IMR-90 (cell line): ENCODE measurements around the gene PDE11A. TPM values are rescaled to one million over a fixed set of nuclear protein-coding genes. Genes with fewer than 3 reads are reported as not detected.

Source experiments
- ATAC-seq: fragments of 200-7000 bp; cut with Tn5 transposase; 2 replicates; pipeline ENCODE4 v1.9.1; 2020; ENCODE audit warnings: low read depth, mild to moderate bottlenecking, moderate library complexity
- BruUV-seq: library from RNA; stranded (reverse); fragments of 400-500 nt; replicated peaks from 2 replicates; lab custom pipeline; 2021; lab: Mats Ljungman, UMichigan
- CTCF ChIA-PET: fragments of 300-600 bp; formaldehyde crosslinking; extraction: SDS; loops from one replicate; lab custom pipeline; 2021; ENCODE audit warnings: antibody characterized with exemption; lab: Yijun Ruan, JAX
- POLR2A ChIA-PET: fragments of 300-600 bp; sonication (Branson Sonifier 250); formaldehyde crosslinking; loops from one replicate; lab custom pipeline; 2022; ENCODE audit warnings: antibody characterized with exemption; ENCODE audit not compliant: unreplicated experiment; lab: Charles Lee
- DNase-seq: peaks from one replicate; pipeline ENCODE4 v3.0.0; 2013
- H2AFZ ChIP-seq: replicated peaks from 2 replicates; pipeline ENCODE3; 2013; ENCODE audit warnings: low read length, mild to moderate bottlenecking; ENCODE audit not compliant: poor library complexity
- H2AK5ac ChIP-seq: 2 replicates; pipeline ENCODE4 v1.6.1; 2013; ENCODE audit warnings: low read depth, low read length, inconsistent platforms
- H2AK9ac ChIP-seq: replicated peaks from 2 replicates; pipeline ENCODE3; 2013; ENCODE audit warnings: mild to moderate bottlenecking, low read depth, low read length, moderate library complexity; ENCODE audit not compliant: poor library complexity
- H2BK120ac ChIP-seq: 2 replicates; pipeline ENCODE4 v1.6.1; 2013; ENCODE audit warnings: low read depth, low read length, inconsistent platforms
- H2BK15ac ChIP-seq: 3 replicates; pipeline ENCODE4 v1.6.1; 2013; ENCODE audit warnings: low read depth, low read length, inconsistent platforms
- H2BK20ac ChIP-seq: 2 replicates; pipeline ENCODE4 v1.6.1; 2013; ENCODE audit warnings: low read depth, mild to moderate bottlenecking, inconsistent platforms, low read length, moderate library complexity
- H2BK5ac ChIP-seq: 2 replicates; pipeline ENCODE4 v1.6.1; 2013; ENCODE audit warnings: mild to moderate bottlenecking, low read depth, low read length, inconsistent platforms; ENCODE audit not compliant: poor library complexity, severe bottlenecking
- H3K14ac ChIP-seq: replicated peaks from 2 replicates; pipeline ENCODE4 v1.6.1; 2013; ENCODE audit warnings: low read depth, low read length, inconsistent platforms
- H3K18ac ChIP-seq: 2 replicates; pipeline ENCODE4 v1.6.1; 2013; ENCODE audit warnings: low read depth, low read length, control low read depth
- H3K23ac ChIP-seq: 2 replicates; pipeline ENCODE4 v1.6.1; 2013; ENCODE audit warnings: low read depth, low read length, inconsistent platforms
- H3K27ac ChIP-seq: 2 replicates; pipeline ENCODE4 v1.5.1; 2013; ENCODE audit warnings: mild to moderate bottlenecking, control low read depth, low read length; ENCODE audit not compliant: insufficient read depth
- H3K27me3 ChIP-seq: 2 replicates; pipeline ENCODE4 v1.6.1; 2013; ENCODE audit warnings: low read length; ENCODE audit not compliant: control insufficient read depth, insufficient read depth
- H3K36me3 ChIP-seq: 2 replicates; pipeline ENCODE4 v1.6.1; 2013; ENCODE audit warnings: low read length, mixed read lengths; ENCODE audit not compliant: control insufficient read depth, insufficient read depth
- H3K4ac ChIP-seq: 2 replicates; pipeline ENCODE4 v1.6.1; 2013; ENCODE audit warnings: low read depth, low read length, inconsistent platforms
- H3K4me1 ChIP-seq: 2 replicates; pipeline ENCODE4 v1.6.1; 2013; ENCODE audit warnings: low read length, mixed read lengths; ENCODE audit not compliant: control insufficient read depth, insufficient read depth
- H3K4me2 ChIP-seq: 2 replicates; pipeline ENCODE4 v1.6.1; 2013; ENCODE audit warnings: low read depth, mild to moderate bottlenecking, control low read depth, low read length, moderate library complexity
- H3K4me3 ChIP-seq: 2 replicates; pipeline ENCODE4 v1.5.1; 2013; ENCODE audit warnings: low read depth, mild to moderate bottlenecking, control low read depth, low read length, moderate library complexity; ENCODE audit not compliant: insufficient read depth
- H3K56ac ChIP-seq: 2 replicates; pipeline ENCODE4 v1.6.1; 2013; ENCODE audit warnings: low read length, inconsistent platforms; ENCODE audit not compliant: insufficient read depth; ENCODE audit errors: extremely low read depth
- H3K79me1 ChIP-seq, 2 experiments: 2 replicates each; pipeline ENCODE4 v1.6.1; 2013; ENCODE audit warnings: low read length in 2 of 2, inconsistent platforms in 1 of 2, low read depth in 1 of 2
- H3K9ac ChIP-seq: 2 replicates; pipeline ENCODE4 v1.6.1; 2013; ENCODE audit warnings: low read depth, low read length, control low read depth
- H3K9me1 ChIP-seq: 2 replicates; pipeline ENCODE4 v1.6.1; 2013; ENCODE audit warnings: low read length, inconsistent platforms; ENCODE audit not compliant: insufficient read depth
- H3K9me3 ChIP-seq: 2 replicates; pipeline ENCODE4 v1.6.1; 2013; ENCODE audit warnings: low read length; ENCODE audit not compliant: control insufficient read depth, insufficient read depth
- H4K20me1 ChIP-seq: 2 replicates; pipeline ENCODE4 v1.6.1; 2013; ENCODE audit warnings: low read length, inconsistent platforms; ENCODE audit not compliant: insufficient read depth
- H4K5ac ChIP-seq: 2 replicates; pipeline ENCODE4 v1.6.1; 2013; ENCODE audit warnings: mild to moderate bottlenecking, low read depth, low read length, control low read depth
- H4K8ac ChIP-seq, 2 experiments: 2 replicates each; pipeline ENCODE4 v1.6.1; 2013; ENCODE audit warnings: low read depth in 2 of 2, low read length in 2 of 2, control low read depth in 1 of 2, inconsistent platforms in 1 of 2
- H4K91ac ChIP-seq: 2 replicates; pipeline ENCODE4 v1.6.1; 2013; ENCODE audit warnings: low read depth, low read length, inconsistent platforms; ENCODE audit not compliant: insufficient read depth
- BHLHE40 ChIP-seq: fragments of 150-350 bp; IDR thresholded peaks from 2 replicates; pipeline ENCODE4 v1.6.1; 2016; ENCODE audit warnings: mild to moderate bottlenecking, low read depth, low read length
- CEBPB ChIP-seq: IDR thresholded peaks from 2 replicates; pipeline ENCODE4 v1.6.1; 2012; ENCODE audit warnings: low read depth, low read length, improper control_type of control experiment
- FOS ChIP-seq: fragments of 150-350 bp; IDR thresholded peaks from 2 replicates; pipeline ENCODE4 v1.6.1; 2016; ENCODE audit warnings: low read depth, low read length
- MAFK ChIP-seq: IDR thresholded peaks from 2 replicates; pipeline ENCODE4 v1.6.1; 2012; ENCODE audit warnings: low read depth, low read length, improper control_type of control experiment
- MXI1 ChIP-seq: IDR thresholded peaks from 2 replicates; pipeline ENCODE4 v1.6.1; 2012; ENCODE audit warnings: low read depth, mild to moderate bottlenecking, low read length, moderate library complexity, borderline replicate concordance
- NFE2L2 ChIP-seq: fragments of 150-350 bp; IDR thresholded peaks from 2 replicates; pipeline ENCODE4 v1.6.1; 2016; ENCODE audit warnings: low read depth, mild to moderate bottlenecking, low read length
- POLR2A ChIP-seq: IDR thresholded peaks from 2 replicates; pipeline ENCODE4 v1.6.1; 2012; ENCODE audit warnings: mild to moderate bottlenecking, low read depth, low read length
- RAD21 ChIP-seq: IDR thresholded peaks from 2 replicates; pipeline ENCODE4 v1.6.1; 2012; ENCODE audit warnings: low read length, improper control_type of control experiment
- RCOR1 ChIP-seq: IDR thresholded peaks from 2 replicates; pipeline ENCODE4 v1.6.1; 2012; ENCODE audit warnings: mild to moderate bottlenecking, low read length, improper control_type of control experiment; ENCODE audit not compliant: insufficient replicate concordance
- RFX5 ChIP-seq: IDR thresholded peaks from 2 replicates; pipeline ENCODE4 v1.8.0; 2012; ENCODE audit warnings: low read depth, mild to moderate bottlenecking, low read length, moderate library complexity
- SMC3 ChIP-seq: fragments of 150-350 bp; IDR thresholded peaks from 2 replicates; pipeline ENCODE4 v1.6.1; 2016; ENCODE audit warnings: low read depth, mild to moderate bottlenecking, antibody characterized with exemption, low read length, moderate library complexity
- WGBS, 2 experiments: methylation state at CpG; one replicate each; pipeline versions ENCODE4 v1.1.5 to v1.1.7; 2013; ENCODE audit warnings: missing lambda C conversion rate in 2 of 2; ENCODE audit not compliant: insufficient read length in 1 of 2; ENCODE audit errors: extremely low coverage in 2 of 2; 5-methylcytosine and 5-hydroxymethylcytosine counted together
- dilution Hi-C: fragments of 300-500 bp; cut with HindIII; formaldehyde crosslinking; loops from one replicate; pipeline ENCODE4 v1.14.3; 2018; ENCODE audit warnings: low sequenced_read_pairs; ENCODE audit not compliant: unreplicated experiment
- in situ Hi-C: fragments of 300-500 bp; cut with MboI; formaldehyde crosslinking; loops from 3 replicates; pipeline ENCODE4 v1.14.3; 2019; ENCODE audit warnings: low sequenced_read_pairs, inconsistent platforms, mixed read lengths
- intact Hi-C: fragments of 100-400 bp; cut with micrococcal nuclease; formaldehyde crosslinking; loops from 2 replicates; pipeline ENCODE4 v1.10.0; 2022
- polyA plus RNA-seq, 3 experiments: library from polyadenylated mRNA; depleted of rRNA; stranded (reverse); fragments of >200 nt; gene quantifications; 2 replicates each; pipeline ENCODE4 v1.2.3, GENCODE V29; 2012; ENCODE audit warnings: low replicate concordance in 1 of 3
- total RNA-seq: library from RNA; depleted of rRNA; stranded (reverse); fragments of >200 nt; gene quantifications from 2 replicates; pipeline ENCODE4 v1.2.3, GENCODE V29; 2012
- TF ChIP-seq, protein P1 (sequence below): fragments of 150-350 bp; IDR thresholded peaks from 2 replicates; pipeline ENCODE4 v1.6.1; 2017; ENCODE audit warnings: mild to moderate bottlenecking, antibody characterized with exemption, low read length, low read depth
- TF ChIP-seq, protein P2 (sequence below): fragments of 150-350 bp; IDR thresholded peaks from 2 replicates; pipeline ENCODE4 v1.6.1; 2016; ENCODE audit warnings: low read depth, mild to moderate bottlenecking, low read length, moderate library complexity, borderline replicate concordance
- TF ChIP-seq, protein P3 (sequence below): conservative IDR thresholded peaks from 2 replicates; pipeline ENCODE4 v1.5.1; 2012; ENCODE audit warnings: mild to moderate bottlenecking, low read depth, low read length, improper control_type of control experiment

Gene PDE11A
- total and polyA plus RNA-seq, 2 of the 4 experiments (the other 2 are of a cell fraction) = 0.21 to 0.72 TPM

DNA sequence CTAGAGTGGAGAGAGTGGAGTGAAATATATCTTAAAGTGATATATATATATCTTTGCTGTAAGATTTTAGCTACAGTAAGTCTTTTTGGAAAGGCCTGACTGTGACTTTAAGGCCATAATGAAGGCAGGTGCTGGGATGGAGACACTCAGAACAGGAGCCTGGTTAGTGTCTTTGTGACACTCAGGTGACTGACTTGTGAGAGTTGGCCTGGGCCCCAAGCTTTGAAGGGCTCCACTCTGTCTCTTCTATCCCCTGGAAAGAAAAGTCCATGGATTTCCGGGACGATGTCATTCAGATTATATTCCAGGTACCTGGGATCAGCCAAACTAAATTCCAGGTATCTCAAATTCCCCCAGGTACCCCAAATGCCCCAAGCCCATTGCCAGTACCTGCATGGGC, 276.6 kb downstream of the PDE11A start:
- H3K4ac ChIP-seq = no peak overlapping the region
- H4K91ac ChIP-seq = no peak overlapping the region
- CTCF ChIA-PET = no interaction called here
- no peaks in the 10 kb centered on the region for H3K79me1 ChIP-seq
- TF ChIP-seq, protein P1, sequence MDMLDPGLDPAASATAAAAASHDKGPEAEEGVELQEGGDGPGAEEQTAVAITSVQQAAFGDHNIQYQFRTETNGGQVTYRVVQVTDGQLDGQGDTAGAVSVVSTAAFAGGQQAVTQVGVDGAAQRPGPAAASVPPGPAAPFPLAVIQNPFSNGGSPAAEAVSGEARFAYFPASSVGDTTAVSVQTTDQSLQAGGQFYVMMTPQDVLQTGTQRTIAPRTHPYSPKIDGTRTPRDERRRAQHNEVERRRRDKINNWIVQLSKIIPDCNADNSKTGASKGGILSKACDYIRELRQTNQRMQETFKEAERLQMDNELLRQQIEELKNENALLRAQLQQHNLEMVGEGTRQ = no peak
- TF ChIP-seq MAFK = no peak
- TF ChIP-seq RFX5 = no peak
- no peak for TF ChIP-seq MXI1
- TF ChIP-seq RCOR1 = no peak
- TF ChIP-seq NFE2L2 = no peak
- TF ChIP-seq RAD21 = no peak
- TF ChIP-seq POLR2A = no peak
- no peak for TF ChIP-seq SMC3
- TF ChIP-seq, protein P2, sequence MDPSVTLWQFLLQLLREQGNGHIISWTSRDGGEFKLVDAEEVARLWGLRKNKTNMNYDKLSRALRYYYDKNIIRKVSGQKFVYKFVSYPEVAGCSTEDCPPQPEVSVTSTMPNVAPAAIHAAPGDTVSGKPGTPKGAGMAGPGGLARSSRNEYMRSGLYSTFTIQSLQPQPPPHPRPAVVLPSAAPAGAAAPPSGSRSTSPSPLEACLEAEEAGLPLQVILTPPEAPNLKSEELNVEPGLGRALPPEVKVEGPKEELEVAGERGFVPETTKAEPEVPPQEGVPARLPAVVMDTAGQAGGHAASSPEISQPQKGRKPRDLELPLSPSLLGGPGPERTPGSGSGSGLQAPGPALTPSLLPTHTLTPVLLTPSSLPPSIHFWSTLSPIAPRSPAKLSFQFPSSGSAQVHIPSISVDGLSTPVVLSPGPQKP = no peak
- no peak for TF ChIP-seq FOS
- no peak for TF ChIP-seq BHLHE40
- no peak for TF ChIP-seq CEBPB
- TF ChIP-seq, protein P3, sequence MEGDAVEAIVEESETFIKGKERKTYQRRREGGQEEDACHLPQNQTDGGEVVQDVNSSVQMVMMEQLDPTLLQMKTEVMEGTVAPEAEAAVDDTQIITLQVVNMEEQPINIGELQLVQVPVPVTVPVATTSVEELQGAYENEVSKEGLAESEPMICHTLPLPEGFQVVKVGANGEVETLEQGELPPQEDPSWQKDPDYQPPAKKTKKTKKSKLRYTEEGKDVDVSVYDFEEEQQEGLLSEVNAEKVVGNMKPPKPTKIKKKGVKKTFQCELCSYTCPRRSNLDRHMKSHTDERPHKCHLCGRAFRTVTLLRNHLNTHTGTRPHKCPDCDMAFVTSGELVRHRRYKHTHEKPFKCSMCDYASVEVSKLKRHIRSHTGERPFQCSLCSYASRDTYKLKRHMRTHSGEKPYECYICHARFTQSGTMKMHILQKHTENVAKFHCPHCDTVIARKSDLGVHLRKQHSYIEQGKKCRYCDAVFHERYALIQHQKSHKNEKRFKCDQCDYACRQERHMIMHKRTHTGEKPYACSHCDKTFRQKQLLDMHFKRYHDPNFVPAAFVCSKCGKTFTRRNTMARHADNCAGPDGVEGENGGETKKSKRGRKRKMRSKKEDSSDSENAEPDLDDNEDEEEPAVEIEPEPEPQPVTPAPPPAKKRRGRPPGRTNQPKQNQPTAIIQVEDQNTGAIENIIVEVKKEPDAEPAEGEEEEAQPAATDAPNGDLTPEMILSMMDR = no peak
- POLR2A ChIA-PET = no interaction called here
- no peaks in the 10 kb centered on the region for H4K20me1 ChIP-seq
- no peak overlapping the region for H3K4me3 ChIP-seq
- no peak overlapping the region for H2AK5ac ChIP-seq
- intact Hi-C loops (no loop called here), dilution Hi-C loops (no loop called here), in situ Hi-C loops (no loop called here)
- H3K36me3 ChIP-seq = no peaks in the 10 kb centered on the region
- H2BK5ac ChIP-seq = no peak overlapping the region
- H3K9ac ChIP-seq = no peak overlapping the region
- no peaks in the 10 kb centered on the region for H3K9me1 ChIP-seq
- ATAC-seq = no peak
- H2BK20ac ChIP-seq = no peak overlapping the region
- H3K23ac ChIP-seq = no peak overlapping the region
- no peak overlapping the region for H3K56ac ChIP-seq
- BruUV-seq = no TSS peak
- H3K4me2 ChIP-seq = no peak overlapping the region
- H3K9me3 ChIP-seq = no peaks in the 10 kb centered on the region
- H3K27ac ChIP-seq = no peak overlapping the region
- DNase-seq = no peak
- H3K4me1 ChIP-seq = no peaks in the 10 kb centered on the region
- no peak overlapping the region for H2AFZ ChIP-seq
- H3K27me3 ChIP-seq = no peaks in the 10 kb centered on the region
- H4K8ac ChIP-seq = no peak overlapping the region
- no peak overlapping the region for H3K14ac ChIP-seq
- no CpG with 5 or more reads among the region's 2 CpGs for WGBS, 2 experiments
- H4K5ac ChIP-seq = no peak overlapping the region
- H2BK120ac ChIP-seq = no peak overlapping the region
- no peak overlapping the region for H3K18ac ChIP-seq
- no peak overlapping the region for H2AK9ac ChIP-seq
- no peak overlapping the region for H2BK15ac ChIP-seq
